ENCODE data around the gene MINK1. TPM values are rescaled to one million over a fixed set of nuclear protein-coding genes. Genes with fewer than 3 reads are reported as not detected.
"Not testable (repeated sequence)": the region's sequence is repeated elsewhere in the genome, so short reads cannot be mapped to it uniquely, and the experiment has no call there.

MINK1 gene
- total RNA-seq, 2 experiments from 2014 or later, result 50.8 to 51.5 TPM

- H3K36me3 Mint-ChIP-seq (ENCODE audit: low read depth), result no peaks in the 10 kb centered on the region
- DNase-seq (no peak), ATAC-seq (no peak)
- intact Hi-C loops (cut with micrococcal nuclease), result no loop called here
- TF ChIP-seq, protein P1, sequence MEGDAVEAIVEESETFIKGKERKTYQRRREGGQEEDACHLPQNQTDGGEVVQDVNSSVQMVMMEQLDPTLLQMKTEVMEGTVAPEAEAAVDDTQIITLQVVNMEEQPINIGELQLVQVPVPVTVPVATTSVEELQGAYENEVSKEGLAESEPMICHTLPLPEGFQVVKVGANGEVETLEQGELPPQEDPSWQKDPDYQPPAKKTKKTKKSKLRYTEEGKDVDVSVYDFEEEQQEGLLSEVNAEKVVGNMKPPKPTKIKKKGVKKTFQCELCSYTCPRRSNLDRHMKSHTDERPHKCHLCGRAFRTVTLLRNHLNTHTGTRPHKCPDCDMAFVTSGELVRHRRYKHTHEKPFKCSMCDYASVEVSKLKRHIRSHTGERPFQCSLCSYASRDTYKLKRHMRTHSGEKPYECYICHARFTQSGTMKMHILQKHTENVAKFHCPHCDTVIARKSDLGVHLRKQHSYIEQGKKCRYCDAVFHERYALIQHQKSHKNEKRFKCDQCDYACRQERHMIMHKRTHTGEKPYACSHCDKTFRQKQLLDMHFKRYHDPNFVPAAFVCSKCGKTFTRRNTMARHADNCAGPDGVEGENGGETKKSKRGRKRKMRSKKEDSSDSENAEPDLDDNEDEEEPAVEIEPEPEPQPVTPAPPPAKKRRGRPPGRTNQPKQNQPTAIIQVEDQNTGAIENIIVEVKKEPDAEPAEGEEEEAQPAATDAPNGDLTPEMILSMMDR (IDR thresholded peaks at IDR 0.05), result no peak
- H3K9me3 Mint-ChIP-seq, result no peaks in the 10 kb centered on the region
- CTCF ChIA-PET, result no interaction called here
- no peak overlapping the region for H3K4me3 Mint-ChIP-seq
- H3K27ac Mint-ChIP-seq, result no peak overlapping the region
- H3K27me3 Mint-ChIP-seq, result no peaks in the 10 kb centered on the region
- peaks cover 1% of the 10 kb centered on the region for H3K4me1 Mint-ChIP-seq (ENCODE audit: low read depth)
- POLR2A ChIA-PET, result no interaction called here
Observed at GRCh38 chr17:4827399-4827798, 5.7 kb upstream of the MINK1 start.

GRCh38 chr17:4832829-4833177 lies 337 bp upstream of the MINK1 start:
- peaks cover 17% of the 10 kb centered on the region for H3K4me1 Mint-ChIP-seq (ENCODE audit: low read depth)
- peak overlapping the region; percentile 93 for H3K27ac Mint-ChIP-seq
- peak overlapping the region; percentile 86 for H3K4me3 Mint-ChIP-seq
- H3K27me3 Mint-ChIP-seq; H3K9me3 Mint-ChIP-seq; H3K36me3 Mint-ChIP-seq (ENCODE audit: low read depth); intact Hi-C loops (cut with micrococcal nuclease); DNase-seq; POLR2A ChIA-PET: not testable (repeated sequence)
- CTCF ChIA-PET, result interaction anchor here (1.1 kb wide), 1 partner anchor 9 kb away, joined by 3 read pairs; no protein-coding TSS in a partner anchor
- ATAC-seq, result peak; percentile 14

DNA sequence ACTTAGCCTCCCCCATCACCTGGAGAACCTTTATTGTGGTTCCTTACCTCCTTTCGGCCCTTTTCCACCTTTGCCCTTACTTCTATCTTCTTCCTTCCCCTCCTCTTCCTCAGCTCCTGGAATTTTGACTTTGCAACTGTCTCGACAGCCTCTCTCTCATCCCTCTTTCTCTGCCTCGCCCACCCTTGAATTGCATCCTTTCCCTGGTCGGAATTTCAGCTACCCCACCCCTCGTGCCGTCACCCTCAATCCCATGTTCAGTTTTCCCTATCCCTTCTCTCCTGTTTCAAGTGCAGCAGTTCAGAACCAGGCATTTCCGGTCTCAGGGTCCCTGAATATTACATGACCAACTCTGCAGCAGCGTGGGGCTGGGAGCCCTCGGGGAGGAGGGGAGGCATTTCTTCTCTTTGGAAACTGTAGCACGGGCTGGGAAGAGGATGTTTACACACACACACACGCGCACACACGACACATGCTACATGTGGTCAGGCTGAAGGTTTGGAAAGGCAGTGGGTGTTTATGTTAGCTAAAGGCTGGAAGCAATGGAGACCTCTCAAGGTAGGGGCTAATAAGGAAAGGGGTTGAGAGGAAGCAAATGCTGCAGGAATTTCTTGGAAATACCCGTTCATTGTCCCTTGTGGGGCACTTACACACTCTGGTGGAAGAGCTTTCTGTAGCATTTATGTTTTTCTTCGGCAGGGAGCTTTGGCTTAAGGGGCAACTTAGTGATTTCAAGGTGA lies 971 bp downstream of the MINK1 start:
- ChIA-PET POLR2A (interaction anchor here (0.7 to 1.9 kb wide), 2 partner anchors 44 to 66 kb away, joined by 4 to 8 read pairs; partner anchors contain the start of gene GLTPD2), CTCF (interaction anchor here (1.1 kb wide), 1 partner anchor 11 kb away, joined by 3 read pairs; no protein-coding TSS in a partner anchor)
- H3K9me3 Mint-ChIP-seq, result no peaks in the 10 kb centered on the region
- H3K27me3 Mint-ChIP-seq, result no peaks in the 10 kb centered on the region
- H3K4me3 Mint-ChIP-seq, result peak overlapping the region; percentile 82
- peak overlapping the region; percentile 82 for H3K27ac Mint-ChIP-seq
- TF ChIP-seq, protein P1 (IDR thresholded peaks at IDR 0.05), result no peak
- peaks cover 18% of the 10 kb centered on the region for H3K4me1 Mint-ChIP-seq (ENCODE audit: low read depth)
- ATAC-seq (no peak), DNase-seq (peak; percentile 20)
- intact Hi-C loops (cut with micrococcal nuclease), result no loop called here
- peaks cover 2% of the 10 kb centered on the region for H3K36me3 Mint-ChIP-seq (ENCODE audit: low read depth)

DNA sequence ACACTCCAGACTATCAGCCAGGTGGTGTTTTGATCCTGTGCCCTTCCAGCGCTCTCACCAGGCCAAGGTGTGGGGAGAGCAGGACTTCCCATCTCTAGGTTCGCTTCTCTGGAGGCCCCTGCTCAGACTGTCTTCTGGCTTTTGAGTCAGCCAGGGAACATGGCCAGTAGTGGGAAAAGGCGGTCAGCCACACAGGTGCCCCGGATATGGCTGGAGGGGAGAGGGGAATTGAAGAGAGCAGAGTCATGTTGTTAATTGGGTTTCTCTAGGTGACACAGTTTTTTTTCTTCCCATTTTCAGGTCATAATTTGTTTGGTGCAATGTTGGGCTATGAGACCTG lies 1.5 kb downstream of the MINK1 start:
- TF ChIP-seq, protein P1 (IDR thresholded peaks at IDR 0.05), result no peak
- ChIA-PET POLR2A (interaction anchor here (1.9 kb wide), 1 partner anchor 45 kb away, joined by 8 read pairs; the partner anchor contains the start of gene GLTPD2), CTCF (no interaction called here)
- Mint-ChIP-seq H3K27me3 (no peaks in the 10 kb centered on the region), H3K9me3 (no peaks in the 10 kb centered on the region), H3K4me3 (peak overlapping the region; percentile 82), H3K4me1 (ENCODE audit: low read depth) (peaks cover 23% of the 10 kb centered on the region), H3K36me3 (ENCODE audit: low read depth) (peaks cover 2% of the 10 kb centered on the region), H3K27ac (peak overlapping the region; percentile 13)
- intact Hi-C loops (cut with micrococcal nuclease), result no loop called here
- ATAC-seq (no peak), DNase-seq (no peak)

DNA sequence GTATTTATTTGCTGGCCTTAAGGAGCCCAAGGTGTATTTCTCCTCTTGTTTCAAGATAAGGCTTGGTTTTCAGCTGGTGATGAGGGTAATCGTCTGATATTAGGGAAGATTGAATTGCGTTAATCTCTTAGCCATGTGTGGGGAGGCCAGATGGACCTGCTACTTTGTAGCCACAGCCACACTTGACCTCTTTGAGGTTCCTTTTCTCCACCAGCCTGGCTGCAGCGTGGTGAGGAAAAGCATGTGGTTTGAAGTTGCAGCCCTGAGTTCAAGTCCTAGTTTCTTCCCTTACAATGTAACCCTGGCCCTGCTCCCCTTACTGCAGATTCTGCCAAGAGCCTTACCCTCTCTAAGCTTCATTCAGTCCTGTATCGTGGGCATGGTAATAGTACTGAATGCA lies 3.1 kb downstream of the MINK1 start:
- Mint-ChIP-seq H3K4me3 (no peak overlapping the region), H3K27ac (no peak overlapping the region), H3K36me3 (ENCODE audit: low read depth) (peaks cover 2% of the 10 kb centered on the region), H3K9me3 (no peaks in the 10 kb centered on the region), H3K27me3 (no peaks in the 10 kb centered on the region), H3K4me1 (ENCODE audit: low read depth) (peaks cover 39% of the 10 kb centered on the region)
- CTCF ChIA-PET, result interaction anchor here (1.5 kb wide), 1 partner anchor 47 kb away, joined by 4 read pairs; no protein-coding TSS in a partner anchor
- ATAC-seq, result no peak
- intact Hi-C loops (cut with micrococcal nuclease), result no loop called here
- DNase-seq, result no peak
- TF ChIP-seq, protein P1 (IDR thresholded peaks at IDR 0.05), result no peak
- POLR2A ChIA-PET, result interaction anchor here (1.3 kb wide), 1 partner anchor 46 kb away, joined by 4 read pairs; no protein-coding TSS in a partner anchor
